H9 (cell line): Measurements from ENCODE around the gene PIK3R5. TPM values are rescaled to one million over a fixed set of nuclear protein-coding genes. Genes with fewer than 3 reads are reported as not detected.

Experiments used
- DNase-seq: peaks from one replicate; pipeline ENCODE4 v3.0.0-alpha.2; 2017
- H2AFZ ChIP-seq: one replicate; pipeline ENCODE4 v1.6.1; 2013; ENCODE audit warnings: mild to moderate bottlenecking, low read length, control low read depth, moderate library complexity
- H2AK5ac ChIP-seq: 2 replicates; pipeline ENCODE4 v1.6.1; 2013; ENCODE audit warnings: low read length, control low read depth, mixed read lengths; ENCODE audit not compliant: insufficient read length
- H2BK120ac ChIP-seq: one replicate; pipeline ENCODE4 v1.6.1; 2013; ENCODE audit warnings: low read depth, mild to moderate bottlenecking, low read length, control low read depth, inconsistent platforms; ENCODE audit not compliant: poor library complexity, severe bottlenecking
- H2BK12ac ChIP-seq: 2 replicates; pipeline ENCODE4 v1.6.1; 2013; ENCODE audit warnings: low read length, control low read depth, mixed read lengths, low read depth; ENCODE audit not compliant: insufficient read length
- H2BK15ac ChIP-seq: 2 replicates; pipeline ENCODE4 v1.6.1; 2013; ENCODE audit warnings: low read depth, low read length, control low read depth
- H2BK20ac ChIP-seq: one replicate; pipeline ENCODE4 v1.6.1; 2013; ENCODE audit warnings: low read depth, mild to moderate bottlenecking, low read length, control low read depth, inconsistent platforms; ENCODE audit not compliant: poor library complexity, severe bottlenecking
- H2BK5ac ChIP-seq: 2 replicates; pipeline ENCODE4 v1.6.1; 2013; ENCODE audit warnings: low read length, control low read depth, mixed read lengths; ENCODE audit not compliant: insufficient read length
- H3K14ac ChIP-seq: 2 replicates; pipeline ENCODE4 v1.6.1; 2013; ENCODE audit warnings: low read length, control low read depth; ENCODE audit not compliant: insufficient read depth
- H3K18ac ChIP-seq: 2 replicates; pipeline ENCODE4 v1.6.1; 2013; ENCODE audit warnings: low read depth, mild to moderate bottlenecking, mixed read lengths, low read length, control low read depth; ENCODE audit not compliant: insufficient read length
- H3K23ac ChIP-seq: 2 replicates; pipeline ENCODE4 v1.6.1; 2013; ENCODE audit warnings: low read length, control low read depth, mixed read lengths, low read depth; ENCODE audit not compliant: insufficient read length
- H3K23me2 ChIP-seq: 2 replicates; pipeline ENCODE4 v1.6.1; 2013; ENCODE audit warnings: low read depth, mild to moderate bottlenecking, mixed read lengths, low read length, control low read depth; ENCODE audit not compliant: insufficient read length, poor library complexity, severe bottlenecking
- H3K27ac ChIP-seq: 2 replicates; pipeline ENCODE4 v1.5.1; 2013; ENCODE audit warnings: low read length, control low read depth, mixed read lengths, low read depth; ENCODE audit not compliant: insufficient read length
- H3K27me3 ChIP-seq: 2 replicates; pipeline ENCODE4 v1.6.1; 2013; ENCODE audit warnings: low read length, control low read depth, inconsistent platforms; ENCODE audit not compliant: insufficient read depth
- H3K4ac ChIP-seq: 2 replicates; pipeline ENCODE4 v1.6.1; 2013; ENCODE audit warnings: low read depth, mild to moderate bottlenecking, control low read depth, inconsistent platforms, low read length, moderate library complexity
- H3K4me1 ChIP-seq: 2 replicates; pipeline ENCODE4 v1.6.1; 2013; ENCODE audit warnings: low read length, control low read depth, inconsistent platforms; ENCODE audit not compliant: insufficient read depth
- H3K4me2 ChIP-seq: 2 replicates; pipeline ENCODE4 v1.6.1; 2013; ENCODE audit warnings: low read length, control low read depth, mixed read lengths; ENCODE audit not compliant: insufficient read length, insufficient read depth
- H3K56ac ChIP-seq: 2 replicates; pipeline ENCODE4 v1.6.1; 2013; ENCODE audit warnings: low read depth, mild to moderate bottlenecking, mixed read lengths, low read length, control low read depth; ENCODE audit not compliant: insufficient read length
- H3K79me1 ChIP-seq: 2 replicates; pipeline ENCODE4 v1.6.1; 2013; ENCODE audit warnings: low read depth, mild to moderate bottlenecking, moderate library complexity, low read length, control low read depth, inconsistent platforms; ENCODE audit not compliant: insufficient read depth, poor library complexity, severe bottlenecking
- H3K79me2 ChIP-seq: 2 replicates; pipeline ENCODE4 v1.6.1; 2013; ENCODE audit warnings: low read length, control low read depth, inconsistent platforms; ENCODE audit not compliant: insufficient read depth
- H3K9ac ChIP-seq: 2 replicates; pipeline ENCODE4 v1.6.1; 2013; ENCODE audit warnings: low read length, control low read depth, mixed read lengths; ENCODE audit not compliant: insufficient read length; ENCODE audit errors: extremely low read depth
- H3K9me3 ChIP-seq: one replicate; pipeline ENCODE4 v1.6.1; 2013; ENCODE audit warnings: low read depth, low read length, inconsistent platforms; ENCODE audit not compliant: control insufficient read depth
- H3T11ph ChIP-seq: one replicate; pipeline ENCODE4 v1.6.1; 2013; ENCODE audit warnings: mild to moderate bottlenecking, low read length, control low read depth, inconsistent platforms
- H4K20me1 ChIP-seq: one replicate; pipeline ENCODE4 v1.6.1; 2013; ENCODE audit not compliant: control insufficient read depth, insufficient read length, insufficient read depth
- H4K5ac ChIP-seq: 2 replicates; pipeline ENCODE4 v1.6.1; 2013; ENCODE audit warnings: low read depth, mild to moderate bottlenecking, mixed read lengths, low read length, control low read depth; ENCODE audit not compliant: insufficient read length
- H4K8ac ChIP-seq: replicated peaks from 2 replicates; pipeline ENCODE4 v1.6.1; 2013; ENCODE audit warnings: low read length, control low read depth, mixed read lengths, low read depth; ENCODE audit not compliant: insufficient read length
- H4K91ac ChIP-seq: 2 replicates; pipeline ENCODE4 v1.6.1; 2013; ENCODE audit warnings: low read depth, mild to moderate bottlenecking, moderate library complexity, mixed read lengths, low read length, control low read depth; ENCODE audit not compliant: insufficient read length
- H3K27ac Mint-ChIP-seq, 3 experiments: 2 replicates in 2 of 3; 3 replicates in 1 of 3; pipeline ENCODE4 v1.8.0; 2020 to 2021; ENCODE audit warnings: mixed read lengths in 3 of 3, mild to moderate bottlenecking in 1 of 3, moderate library complexity in 1 of 3
- H3K27me3 Mint-ChIP-seq: 2 replicates; pipeline ENCODE4 v1.8.0; 2021; ENCODE audit warnings: low read depth, mild to moderate bottlenecking, moderate library complexity, mixed read lengths
- H3K36me3 Mint-ChIP-seq, 3 experiments: 2 replicates in 2 of 3; 3 replicates in 1 of 3; pipeline ENCODE4 v1.8.0; 2020 to 2021; ENCODE audit warnings: low read depth in 3 of 3, mixed read lengths in 3 of 3; ENCODE audit not compliant: insufficient read depth in 1 of 3
- H3K4me1 Mint-ChIP-seq, 2 experiments: 2 replicates each; pipeline ENCODE4 v1.8.0; 2020; ENCODE audit warnings: mixed read lengths in 2 of 2
- H3K4me3 Mint-ChIP-seq, 2 experiments: 2 replicates in 1 of 2; 3 replicates in 1 of 2; pipeline ENCODE4 v1.8.0; 2020 to 2021; ENCODE audit warnings: mild to moderate bottlenecking in 2 of 2, mixed read lengths in 2 of 2, moderate library complexity in 1 of 2
- H3K9me3 Mint-ChIP-seq, 2 experiments: 2 replicates in 1 of 2; 3 replicates in 1 of 2; pipeline ENCODE4 v1.8.0; 2020; ENCODE audit warnings: mild to moderate bottlenecking in 2 of 2, mixed read lengths in 2 of 2, moderate library complexity in 1 of 2
- WGBS: extraction: QIAGEN DNeasy Blood & Tissue Kit; methylation state at CpG from one replicate; pipeline ENCODE4 v1.1.7; 2013; ENCODE audit warnings: missing lambda C conversion rate, low lambda C conversion rate, mixed read lengths; ENCODE audit not compliant: insufficient read length; ENCODE audit errors: extremely low coverage; 5-methylcytosine and 5-hydroxymethylcytosine counted together
- total RNA-seq: library from RNA; stranded (reverse); gene quantifications from 2 replicates; pipeline ENCODE4 v1.2.1, GENCODE V29; 2021
- TF ChIP-seq, protein P1 (sequence below): fragments of 200-600 bp; sonication (generic); conservative IDR thresholded peaks from 3 replicates; pipeline ENCODE4 v1.8.0; 2021; ENCODE audit warnings: antibody characterized with exemption, mild to moderate bottlenecking

PIK3R5 gene
- total RNA-seq, 1 experiment from 2014 or later, result 1.4 TPM

DNA sequence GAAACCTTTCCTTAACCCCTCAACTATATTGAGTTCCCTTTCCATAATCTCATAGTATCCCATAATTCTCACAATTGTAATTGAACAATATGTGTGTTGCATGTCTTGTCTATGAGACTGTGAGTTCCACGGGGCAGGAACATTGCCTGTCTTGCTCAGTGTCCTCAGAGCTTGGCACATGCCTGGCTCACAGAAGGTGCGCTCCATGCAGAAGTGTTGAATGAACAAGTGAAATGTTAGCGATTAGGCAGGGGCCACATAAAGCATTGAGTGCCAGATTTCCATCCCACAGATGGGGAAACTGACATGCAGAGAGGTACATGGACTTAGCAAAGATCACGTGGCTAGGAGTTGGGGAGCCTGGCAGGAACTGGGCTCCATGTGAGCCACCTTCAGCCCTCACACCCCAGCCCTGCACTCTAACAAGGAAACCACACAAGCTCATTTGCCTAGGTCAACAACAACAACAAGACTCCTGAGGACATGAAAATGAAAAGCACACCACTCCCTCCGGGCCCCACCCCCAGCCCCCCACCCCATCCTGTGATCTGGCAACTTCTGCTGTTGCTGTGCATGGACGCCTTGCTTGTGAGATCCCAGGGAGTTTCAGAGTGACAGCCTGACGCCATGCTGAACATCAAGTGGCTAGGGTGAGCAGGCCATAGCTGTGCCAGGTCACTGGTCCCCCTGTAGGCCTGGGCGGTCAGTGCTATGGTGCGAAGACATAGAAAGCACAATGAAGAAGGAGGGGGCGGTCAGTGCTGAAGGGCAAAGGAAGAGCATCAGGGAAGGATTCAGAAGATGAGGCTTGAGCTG is 5.0 kb downstream of the PIK3R5 start:
- H3K56ac ChIP-seq, result no peak overlapping the region
- Mint-ChIP-seq H3K4me1 (peaks cover 11 to 19% of the 10 kb centered on the region in 2 experiments), H3K4me3 (no peak overlapping the region; a peak in 1 of 5 replicates), H3K27ac (peak overlapping the region in 1 of 3 experiments; percentile 49; a peak in 1 of 7 replicates), H3K36me3 (peaks cover 0 to 2% (median 0%) of the 10 kb centered on the region in 3 experiments; a peak in 1 of 7 replicates), H3K9me3 (no peaks in the 10 kb centered on the region; a peak in 1 of 5 replicates), H3K27me3 (peaks cover 30% of the 10 kb centered on the region)
- no peak overlapping the region for H3K14ac ChIP-seq
- H3K79me2 ChIP-seq, result no peaks in the 10 kb centered on the region
- WGBS, result no CpG with 5 or more reads among the region's 10 CpGs
- H2BK5ac ChIP-seq, result no peak overlapping the region
- no peak overlapping the region for H4K91ac ChIP-seq
- no peak overlapping the region for H3K23ac ChIP-seq
- no peak overlapping the region for H2BK20ac ChIP-seq
- H2BK15ac ChIP-seq, result no peak overlapping the region
- no peak overlapping the region for H3K4ac ChIP-seq
- peak; percentile 50 for DNase-seq
- H4K8ac ChIP-seq, result no peak overlapping the region
- peaks cover 2% of the 10 kb centered on the region; the same call in 1 of the 2 replicates for H3K4me1 ChIP-seq
- H2BK12ac ChIP-seq, result no peak overlapping the region
- no peak overlapping the region for H3K4me2 ChIP-seq
- H3K23me2 ChIP-seq, result peaks cover 6% of the 10 kb centered on the region
- no peak overlapping the region for H2AK5ac ChIP-seq
- H3K27ac ChIP-seq, result no peak overlapping the region
- 0 out of 2 replicates have a peak, but pooled peaks cover 2% of the 10 kb centered on the region for H3K27me3 ChIP-seq
- no peak overlapping the region for H4K5ac ChIP-seq
- no peak overlapping the region for H2BK120ac ChIP-seq
- no peak overlapping the region for H3T11ph ChIP-seq
- no peaks in the 10 kb centered on the region for H3K9me3 ChIP-seq
- no peak overlapping the region for H3K18ac ChIP-seq
- H3K79me1 ChIP-seq, result no peaks in the 10 kb centered on the region
- H4K20me1 ChIP-seq, result no peaks in the 10 kb centered on the region
- no peak overlapping the region for H2AFZ ChIP-seq
- H3K9ac ChIP-seq, result no peak overlapping the region
- TF ChIP-seq, protein P1, sequence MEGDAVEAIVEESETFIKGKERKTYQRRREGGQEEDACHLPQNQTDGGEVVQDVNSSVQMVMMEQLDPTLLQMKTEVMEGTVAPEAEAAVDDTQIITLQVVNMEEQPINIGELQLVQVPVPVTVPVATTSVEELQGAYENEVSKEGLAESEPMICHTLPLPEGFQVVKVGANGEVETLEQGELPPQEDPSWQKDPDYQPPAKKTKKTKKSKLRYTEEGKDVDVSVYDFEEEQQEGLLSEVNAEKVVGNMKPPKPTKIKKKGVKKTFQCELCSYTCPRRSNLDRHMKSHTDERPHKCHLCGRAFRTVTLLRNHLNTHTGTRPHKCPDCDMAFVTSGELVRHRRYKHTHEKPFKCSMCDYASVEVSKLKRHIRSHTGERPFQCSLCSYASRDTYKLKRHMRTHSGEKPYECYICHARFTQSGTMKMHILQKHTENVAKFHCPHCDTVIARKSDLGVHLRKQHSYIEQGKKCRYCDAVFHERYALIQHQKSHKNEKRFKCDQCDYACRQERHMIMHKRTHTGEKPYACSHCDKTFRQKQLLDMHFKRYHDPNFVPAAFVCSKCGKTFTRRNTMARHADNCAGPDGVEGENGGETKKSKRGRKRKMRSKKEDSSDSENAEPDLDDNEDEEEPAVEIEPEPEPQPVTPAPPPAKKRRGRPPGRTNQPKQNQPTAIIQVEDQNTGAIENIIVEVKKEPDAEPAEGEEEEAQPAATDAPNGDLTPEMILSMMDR, result no peak
